VCaP (cell line): ENCODE results near the gene ZFR.

Experiments
- H3K27ac ChIP-seq: fragments of 450-650 bp; 2 replicates; pipeline ENCODE4 v1.5.1; 2017
- TF ChIP-seq, protein P1 (sequence below): fragments of 450-650 bp; conservative IDR thresholded peaks from 2 replicates; pipeline ENCODE4 v1.5.1; 2017; ENCODE audit warnings: mild to moderate bottlenecking, moderate library complexity

Gene ZFR

DNA sequence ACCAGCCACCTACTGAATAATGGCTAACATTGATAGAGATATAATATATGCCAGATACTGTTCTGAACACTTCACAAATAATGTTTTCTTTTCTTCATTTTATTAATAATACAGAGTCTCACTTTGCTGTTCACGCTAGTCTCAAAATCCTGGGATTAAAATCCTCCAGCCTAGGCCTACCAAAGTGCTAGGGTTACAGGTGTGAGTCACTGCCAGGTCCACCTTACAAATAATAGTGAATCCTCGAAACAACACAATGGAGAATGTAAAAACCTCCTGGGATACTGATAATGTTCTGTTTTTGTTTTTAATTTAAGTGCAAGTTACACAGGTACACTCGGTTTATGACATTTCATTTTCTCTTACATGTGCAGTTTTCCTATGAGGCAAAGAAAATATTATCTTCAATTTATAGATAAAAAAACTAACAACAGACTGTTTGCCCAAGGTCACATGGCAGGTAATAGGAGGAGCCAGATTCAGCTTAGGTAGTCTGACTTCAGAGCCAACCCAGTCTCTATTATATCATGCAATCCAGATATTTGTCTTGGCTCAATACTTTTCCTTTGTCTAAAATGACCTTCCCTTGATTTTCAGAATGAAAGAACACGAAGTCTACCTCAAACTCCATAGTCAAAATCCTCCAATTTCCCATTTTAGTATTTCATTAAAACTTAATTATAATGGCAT, 7.8 kb downstream of the ZFR start:
- no peak overlapping the region for H3K27ac ChIP-seq
- TF ChIP-seq, protein P1, sequence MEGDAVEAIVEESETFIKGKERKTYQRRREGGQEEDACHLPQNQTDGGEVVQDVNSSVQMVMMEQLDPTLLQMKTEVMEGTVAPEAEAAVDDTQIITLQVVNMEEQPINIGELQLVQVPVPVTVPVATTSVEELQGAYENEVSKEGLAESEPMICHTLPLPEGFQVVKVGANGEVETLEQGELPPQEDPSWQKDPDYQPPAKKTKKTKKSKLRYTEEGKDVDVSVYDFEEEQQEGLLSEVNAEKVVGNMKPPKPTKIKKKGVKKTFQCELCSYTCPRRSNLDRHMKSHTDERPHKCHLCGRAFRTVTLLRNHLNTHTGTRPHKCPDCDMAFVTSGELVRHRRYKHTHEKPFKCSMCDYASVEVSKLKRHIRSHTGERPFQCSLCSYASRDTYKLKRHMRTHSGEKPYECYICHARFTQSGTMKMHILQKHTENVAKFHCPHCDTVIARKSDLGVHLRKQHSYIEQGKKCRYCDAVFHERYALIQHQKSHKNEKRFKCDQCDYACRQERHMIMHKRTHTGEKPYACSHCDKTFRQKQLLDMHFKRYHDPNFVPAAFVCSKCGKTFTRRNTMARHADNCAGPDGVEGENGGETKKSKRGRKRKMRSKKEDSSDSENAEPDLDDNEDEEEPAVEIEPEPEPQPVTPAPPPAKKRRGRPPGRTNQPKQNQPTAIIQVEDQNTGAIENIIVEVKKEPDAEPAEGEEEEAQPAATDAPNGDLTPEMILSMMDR: no peak

DNA sequence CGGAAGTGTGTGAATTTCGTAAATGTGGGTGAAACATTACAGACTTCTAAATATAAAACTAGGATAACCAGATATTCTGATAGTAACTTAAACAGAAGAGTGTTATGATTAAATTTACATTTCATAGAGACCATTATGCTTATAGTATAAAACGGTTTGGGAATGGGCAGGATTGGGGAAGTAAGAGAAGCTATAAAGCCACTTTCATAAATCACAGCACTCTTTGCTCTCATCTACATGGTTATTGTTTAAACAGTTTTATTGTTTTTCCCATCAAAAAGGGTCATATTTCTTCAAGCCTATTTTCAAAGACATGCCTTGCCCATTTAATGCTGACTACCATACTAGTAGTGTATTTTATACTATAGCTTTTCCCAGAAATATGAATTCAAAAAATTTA, 9.2 kb downstream of the ZFR start:
- TF ChIP-seq, protein P1: no peak

DNA sequence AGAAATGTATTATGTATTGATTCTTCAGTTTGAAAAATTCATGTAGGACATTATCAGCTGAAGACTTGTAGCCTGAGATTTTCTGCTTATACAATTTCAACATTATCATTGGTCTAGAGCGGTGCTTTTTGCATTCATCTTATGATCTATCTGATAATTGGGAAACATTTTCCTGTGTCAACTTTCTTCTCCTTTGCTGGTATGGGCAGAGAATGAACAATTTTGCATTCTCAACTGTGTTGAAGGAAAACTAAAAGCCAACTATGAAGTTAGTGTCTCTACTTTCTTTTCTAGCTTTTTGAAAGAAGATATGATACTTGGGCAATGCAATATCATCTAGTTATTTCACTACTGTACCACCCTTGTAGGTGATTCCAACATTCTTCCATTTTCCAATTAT, 10.3 kb downstream of the ZFR start:
- H3K27ac ChIP-seq: no peak overlapping the region
- TF ChIP-seq, protein P1: no peak

More for the DNA sequence above, 9.2 kb downstream of the ZFR start:
- H3K27ac ChIP-seq: no peak overlapping the region

DNA sequence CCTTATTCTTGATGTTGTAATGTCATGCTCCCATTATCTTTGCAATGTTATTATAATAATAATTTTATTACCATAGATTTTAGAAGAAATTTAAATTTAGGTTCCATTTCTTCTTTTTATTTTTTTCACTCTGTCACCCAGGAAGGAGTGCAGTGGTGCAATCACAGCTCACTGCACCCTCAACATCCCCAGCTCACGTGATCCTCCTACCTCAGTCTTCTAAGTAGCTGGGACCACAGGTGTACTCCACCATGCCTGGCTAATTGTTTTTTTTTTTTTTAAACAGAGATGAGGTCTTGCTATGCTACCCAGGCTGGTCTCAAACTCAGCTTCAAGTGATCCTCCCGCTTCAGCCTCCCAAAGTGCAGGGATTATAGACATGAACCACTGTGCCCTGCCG, 11.9 kb downstream of the ZFR start:
- TF ChIP-seq, protein P1: no peak

DNA sequence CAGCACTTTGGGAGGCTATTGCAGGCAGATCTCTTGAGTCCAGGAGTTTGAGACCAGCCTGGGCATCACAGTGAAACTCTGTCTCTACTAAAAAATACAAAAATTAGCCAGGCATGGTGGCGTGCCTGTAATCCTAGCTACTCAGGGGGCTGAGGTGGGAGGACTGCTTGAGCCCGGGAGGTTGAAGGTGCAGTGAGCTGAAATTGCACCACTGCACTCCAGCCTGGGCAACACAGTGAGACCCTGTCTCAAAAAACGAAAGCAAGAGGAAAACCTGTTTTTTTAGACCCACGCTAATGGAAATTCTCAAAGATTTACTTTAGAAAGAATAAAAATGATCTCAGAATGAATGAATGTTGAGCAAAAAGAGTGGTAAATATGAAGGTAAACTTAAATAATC, 13.7 kb downstream of the ZFR start:
- peak overlapping the region; percentile 16; the same call in 1 of the 2 replicates for H3K27ac ChIP-seq

More for the DNA sequence above, 11.9 kb downstream of the ZFR start:
- H3K27ac ChIP-seq: no peak overlapping the region

DNA sequence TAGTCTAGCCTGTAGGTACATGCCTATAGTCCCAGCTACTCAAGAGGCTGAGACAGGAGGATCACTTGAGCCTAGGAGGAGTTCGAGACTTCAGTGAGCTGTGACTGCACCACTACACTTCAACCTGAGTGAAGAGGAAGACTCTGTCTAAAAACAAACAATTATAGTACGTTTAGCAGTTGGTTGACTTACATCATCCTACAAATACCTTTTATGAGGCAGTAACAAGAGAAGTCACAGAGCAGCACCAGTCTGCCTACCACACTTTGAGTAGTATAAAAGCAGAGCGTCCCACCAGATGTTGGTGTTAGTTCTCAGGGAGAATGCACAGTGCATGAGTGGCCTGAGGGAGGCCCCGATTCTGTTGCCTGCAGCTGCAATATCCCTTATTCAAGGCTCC, 16.1 kb downstream of the ZFR start:
- peak overlapping the region; percentile 42; the same call in 1 of the 2 replicates for H3K27ac ChIP-seq
- TF ChIP-seq, protein P1: no peak

DNA sequence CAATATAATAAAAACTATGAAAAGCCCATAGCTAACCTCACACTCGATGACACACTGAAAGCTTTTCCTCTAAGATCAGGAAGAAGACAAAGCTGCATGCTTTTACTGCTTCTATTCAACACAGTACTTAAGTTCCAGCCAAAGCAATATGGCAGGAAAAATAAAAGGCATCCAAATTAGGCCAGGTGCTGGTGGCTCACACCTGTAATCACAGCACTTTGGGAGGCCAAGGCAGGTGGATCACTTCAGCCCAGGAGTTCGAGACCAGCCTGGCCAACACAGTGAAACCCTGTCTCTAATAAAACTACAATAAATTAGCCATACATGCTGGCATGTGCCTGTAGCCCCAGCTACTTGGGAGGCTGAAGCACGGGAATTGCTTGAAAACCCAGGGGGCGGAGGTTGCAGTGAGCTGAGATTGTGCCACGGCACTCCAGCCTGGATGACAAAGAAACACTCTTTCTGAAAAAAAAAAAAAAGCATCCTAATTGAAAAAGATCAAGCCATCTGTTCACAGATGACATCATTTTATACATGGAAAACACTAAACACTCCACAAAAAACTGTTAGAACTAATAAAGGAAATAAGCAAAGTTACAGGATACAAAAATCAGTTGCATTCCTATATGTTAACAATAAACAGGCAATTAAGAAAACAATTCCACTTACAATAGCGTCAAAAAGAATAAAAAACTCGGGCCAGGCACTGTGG, 17.9 kb downstream of the ZFR start:
- H3K27ac ChIP-seq: no peak overlapping the region
- TF ChIP-seq, protein P1: no peak

DNA sequence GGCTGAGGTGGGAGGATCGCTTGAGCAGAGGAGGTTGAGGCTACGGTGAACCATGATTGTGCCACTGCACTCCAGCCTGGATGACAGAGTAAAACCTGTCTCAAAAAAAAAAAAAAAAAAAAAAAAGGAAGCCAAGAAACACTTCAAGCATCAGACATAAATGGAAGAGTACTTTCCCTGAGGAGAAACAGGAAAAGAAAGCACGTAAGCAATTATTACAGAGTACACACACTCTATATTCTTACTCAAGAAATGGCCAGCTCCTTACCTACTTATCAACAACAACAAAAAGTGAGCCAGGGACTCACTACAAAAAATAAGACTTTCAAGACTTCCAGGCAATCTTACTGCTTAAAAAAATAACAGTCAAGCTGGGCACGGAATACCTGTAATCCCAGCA, 21.8 kb downstream of the ZFR start:
- peak overlapping the region; percentile 73 for H3K27ac ChIP-seq
- TF ChIP-seq, protein P1: no peak
